Uterus (tissue), 4 donors: ENCODE measurements around the gene GYG2. TPM values are rescaled to one million over a fixed set of nuclear protein-coding genes. Genes with fewer than 3 reads are reported as not detected.
"Not testable (repeated sequence)": the region's sequence is repeated elsewhere in the genome, so short reads cannot be mapped to it uniquely, and the experiment has no call there.

Source experiments
- DNase-seq, 2 donors: peaks; one replicate each; pipeline ENCODE4 v3.0.0-alpha.2; 2019 to 2020
- H3K27ac ChIP-seq, 2 donors: fragments of 200-600 bp; sonication (generic); 1 replicate in 1 of 2; 2 replicates in 1 of 2; pipeline ENCODE4 v1.5.1; 2016 to 2018
- H3K27me3 ChIP-seq, 2 donors: fragments of 200-600 bp; sonication (generic); one replicate each; pipeline ENCODE4 v1.5.1; 2018 to 2019; ENCODE audit warnings: control low read depth in 1 of 2
- H3K36me3 ChIP-seq, 2 donors: fragments of 200-600 bp; sonication (generic); one replicate each; pipeline ENCODE4 v1.5.1; 2019; ENCODE audit warnings: control low read depth in 1 of 2
- H3K4me1 ChIP-seq, 2 donors: fragments of 200-600 bp; sonication (generic); one replicate each; pipeline ENCODE4 v1.5.1; 2018 to 2019; ENCODE audit warnings: control low read depth in 1 of 2
- H3K4me3 ChIP-seq, 2 donors: fragments of 200-600 bp; sonication (generic); 1 replicate in 1 of 2; 2 replicates in 1 of 2; pipeline ENCODE4 v1.5.1; 2018 to 2019; ENCODE audit warnings: mild to moderate bottlenecking in 1 of 2
- H3K9me3 ChIP-seq, 2 donors: fragments of 200-600 bp; sonication (generic); one replicate each; pipeline ENCODE4 v1.5.1; 2019; ENCODE audit warnings: control low read depth in 1 of 2
- POLR2A ChIP-seq, 2 donors: fragments of 450-650 bp; IDR thresholded peaks; one replicate each; pipeline ENCODE4 v1.6.1; 2016; ENCODE audit warnings: antibody characterized with exemption in 2 of 2, mild to moderate bottlenecking in 1 of 2, moderate library complexity in 1 of 2
- intact Hi-C: fragments of 100-400 bp; cut with DNase I; formaldehyde crosslinking; loops from one replicate; pipeline ENCODE4 v1.15.1; 2023; ENCODE audit warnings: low total_unique reads
- total RNA-seq, 4 donors: library from RNA; depleted of rRNA in 3 of 4; stranded (reverse); fragments of >200 nt in 3 of 4; gene quantifications; one replicate each; pipeline versions ENCODE4 v1.1.0 to v1.2.4, GENCODE V29; 2014 to 2023
- TF ChIP-seq, protein P1 (sequence below), 4 experiments: fragments of 200-600 bp in 2 of 4; fragments of 450-650 bp in 2 of 4; sonication (generic) in 2 of 4; IDR thresholded peaks; one replicate each; pipeline ENCODE4 v1.5.1; 2016 to 2019; ENCODE audit warnings: antibody characterized with exemption in 4 of 4, mild to moderate bottlenecking in 2 of 4, moderate library complexity in 1 of 4
- donor health status: DM: yes; HTN: yes; CAD: no.

GYG2 gene
- total RNA-seq, 4 donors from 2014 or later, result 1.0 to 9.6 (median 2.4) TPM; not detected in 1

GRCh38 chrX:2924151-2924550 lies 95.4 kb downstream of the GYG2 start:
- intact Hi-C loops, result no loop called here
- DNase-seq, result no peak
- TF ChIP-seq, protein P1, sequence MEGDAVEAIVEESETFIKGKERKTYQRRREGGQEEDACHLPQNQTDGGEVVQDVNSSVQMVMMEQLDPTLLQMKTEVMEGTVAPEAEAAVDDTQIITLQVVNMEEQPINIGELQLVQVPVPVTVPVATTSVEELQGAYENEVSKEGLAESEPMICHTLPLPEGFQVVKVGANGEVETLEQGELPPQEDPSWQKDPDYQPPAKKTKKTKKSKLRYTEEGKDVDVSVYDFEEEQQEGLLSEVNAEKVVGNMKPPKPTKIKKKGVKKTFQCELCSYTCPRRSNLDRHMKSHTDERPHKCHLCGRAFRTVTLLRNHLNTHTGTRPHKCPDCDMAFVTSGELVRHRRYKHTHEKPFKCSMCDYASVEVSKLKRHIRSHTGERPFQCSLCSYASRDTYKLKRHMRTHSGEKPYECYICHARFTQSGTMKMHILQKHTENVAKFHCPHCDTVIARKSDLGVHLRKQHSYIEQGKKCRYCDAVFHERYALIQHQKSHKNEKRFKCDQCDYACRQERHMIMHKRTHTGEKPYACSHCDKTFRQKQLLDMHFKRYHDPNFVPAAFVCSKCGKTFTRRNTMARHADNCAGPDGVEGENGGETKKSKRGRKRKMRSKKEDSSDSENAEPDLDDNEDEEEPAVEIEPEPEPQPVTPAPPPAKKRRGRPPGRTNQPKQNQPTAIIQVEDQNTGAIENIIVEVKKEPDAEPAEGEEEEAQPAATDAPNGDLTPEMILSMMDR (IDR thresholded peaks at IDR 0.05), result no peak
- TF ChIP-seq POLR2A (IDR thresholded peaks at IDR 0.05), result no peak
- Histone ChIP-seq H3K27ac (no peak overlapping the region), H3K27me3 (no peaks in the 10 kb centered on the region), H3K9me3 (no peaks in the 10 kb centered on the region), H3K4me3 (no peak overlapping the region), H3K36me3 (no peaks in the 10 kb centered on the region), H3K4me1 (no peaks in the 10 kb centered on the region)

GRCh38 chrX:2926255-2926654 lies 97.5 kb downstream of the GYG2 start:
- H3K9me3 ChIP-seq, H3K4me3 ChIP-seq, H3K27me3 ChIP-seq, H3K36me3 ChIP-seq, H3K27ac ChIP-seq, intact Hi-C loops, H3K4me1 ChIP-seq, DNase-seq: not testable (repeated sequence)

DNA sequence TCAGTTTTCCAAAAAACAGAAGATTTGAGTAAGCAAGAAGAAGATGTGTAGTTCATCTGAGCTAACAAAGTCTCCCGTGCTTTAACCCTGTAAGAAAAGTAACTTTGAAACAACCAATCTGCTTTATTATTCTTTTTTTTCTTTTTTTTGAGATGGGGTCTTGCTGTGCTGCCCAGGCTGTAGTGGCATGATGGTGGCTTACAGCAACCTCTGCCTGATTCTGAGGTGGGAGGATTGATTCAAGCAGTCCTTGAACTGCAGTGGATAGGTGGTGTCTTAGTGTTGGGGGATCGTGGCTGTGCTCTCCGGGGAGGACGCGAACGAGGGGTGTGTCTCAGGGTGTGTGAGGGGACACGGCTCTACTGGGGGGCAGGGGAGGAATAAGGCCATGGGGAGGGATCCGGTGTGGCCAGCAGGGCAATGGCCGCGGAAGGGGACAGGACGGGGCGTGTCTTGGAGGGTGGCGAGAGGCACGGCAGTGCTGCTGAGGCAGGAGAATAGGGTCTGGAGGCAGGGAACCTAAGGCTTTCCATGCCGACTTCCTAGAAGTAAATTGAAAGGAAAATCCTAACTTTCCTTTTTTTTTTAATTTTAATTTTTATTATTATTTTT lies 98.0 kb downstream of the GYG2 start:
- H3K9me3 ChIP-seq, result no peaks in the 10 kb centered on the region
- intact Hi-C loops, result no loop called here
- DNase-seq, result no peak
- no peak overlapping the region for H3K27ac ChIP-seq
- no peaks in the 10 kb centered on the region for H3K27me3 ChIP-seq
- H3K4me1 ChIP-seq, result no peaks in the 10 kb centered on the region
- TF ChIP-seq POLR2A (IDR thresholded peaks at IDR 0.05), result no peak
- TF ChIP-seq, protein P1 (IDR thresholded peaks at IDR 0.05), result no peak
- no peaks in the 10 kb centered on the region for H3K36me3 ChIP-seq
- H3K4me3 ChIP-seq, result no peak overlapping the region

GRCh38 chrX:2928191-2928582 lies 99.5 kb downstream of the GYG2 start:
- Histone ChIP-seq H3K36me3 (no peaks in the 10 kb centered on the region), H3K27me3 (no peaks in the 10 kb centered on the region), H3K4me3 (peak overlapping the region; percentile 58 to 65), H3K4me1 (no peaks in the 10 kb centered on the region), H3K9me3 (no peaks in the 10 kb centered on the region), H3K27ac (peak overlapping the region; percentile 92 to 95)
- intact Hi-C loops, result no loop called here
- DNase-seq, result peak in 1 of 2 donors; percentile 56
- TF ChIP-seq POLR2A (IDR thresholded peaks at IDR 0.05), result no peak
- TF ChIP-seq, protein P1 (IDR thresholded peaks at IDR 0.05), result no peak

DNA sequence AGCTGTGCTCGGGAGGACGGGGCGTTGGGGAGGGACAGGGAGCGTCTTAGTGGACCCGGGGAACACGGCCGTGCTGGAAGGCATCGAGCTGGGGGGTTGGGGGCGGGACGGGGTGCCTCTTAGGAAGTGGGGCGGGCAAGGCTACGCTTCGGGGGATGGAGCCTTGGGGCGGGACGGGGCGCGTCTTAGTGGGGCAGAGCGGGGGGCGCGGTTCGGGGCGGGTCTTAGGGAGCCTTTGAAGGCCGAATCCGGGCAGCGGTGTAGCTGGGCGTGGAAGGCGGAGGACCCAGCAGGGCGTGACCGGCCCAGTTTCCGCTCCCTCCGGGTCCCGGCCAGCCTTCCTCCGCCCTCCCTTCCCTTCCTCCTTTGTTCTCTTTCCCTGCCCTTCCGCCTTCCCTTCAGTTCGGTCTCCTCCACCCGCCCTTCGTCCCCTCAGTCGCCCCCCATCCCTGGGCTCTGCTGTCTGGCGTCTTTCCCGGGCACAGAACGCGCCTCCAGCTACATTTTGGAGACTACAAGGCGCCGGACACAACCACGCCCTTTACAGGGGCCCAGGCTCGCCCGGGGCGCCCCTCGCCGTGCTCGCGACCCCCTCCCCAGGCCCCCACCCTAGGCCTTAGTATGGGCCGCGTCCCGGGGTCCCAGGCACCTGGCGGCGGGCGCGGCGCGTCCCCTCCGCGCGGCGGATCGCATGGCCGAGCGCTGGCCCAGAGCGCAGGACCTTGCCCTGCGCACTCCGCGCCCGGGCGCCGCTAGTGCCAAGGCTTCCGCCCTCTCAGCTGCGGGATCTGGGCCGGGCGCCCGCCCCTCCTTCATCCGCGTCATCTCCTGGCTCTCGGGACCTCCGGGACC lies 100.1 kb downstream of the GYG2 start, which contains the start of gene ARSD:
Gene ARSD, minus strand, starts transcription at position 757 of the 852 bp plus-strand sequence. Its CDS starts 64 bp downstream, at position 693.
- peak; percentile 91 to 94 for DNase-seq
- Histone ChIP-seq H3K9me3 (no peaks in the 10 kb centered on the region), H3K36me3 (no peaks in the 10 kb centered on the region), H3K4me1 (no peaks in the 10 kb centered on the region), H3K4me3 (peak within 1 kb of the TSS; percentile 58 to 65), H3K27me3 (no peaks in the 10 kb centered on the region), H3K27ac (peak within 1 kb of the TSS; percentile 92 to 95)
- intact Hi-C loops, result no loop called here
- TF ChIP-seq, protein P1 (IDR thresholded peaks at IDR 0.05), result no peak
- peak; percentile 40 to 89 for TF ChIP-seq POLR2A (IDR thresholded peaks at IDR 0.05)
